ENCODE data around the gene CCL16.

Gene CCL16

GRCh38 chr17:35934760-35935159 lies 46.5 kb downstream of the CCL16 start:
- no peak for DNase-seq

- DNase-seq: no peak
These were observed 48.7 kb downstream of the CCL16 start for GRCh38 chr17:35932586-35932985.

DNA sequence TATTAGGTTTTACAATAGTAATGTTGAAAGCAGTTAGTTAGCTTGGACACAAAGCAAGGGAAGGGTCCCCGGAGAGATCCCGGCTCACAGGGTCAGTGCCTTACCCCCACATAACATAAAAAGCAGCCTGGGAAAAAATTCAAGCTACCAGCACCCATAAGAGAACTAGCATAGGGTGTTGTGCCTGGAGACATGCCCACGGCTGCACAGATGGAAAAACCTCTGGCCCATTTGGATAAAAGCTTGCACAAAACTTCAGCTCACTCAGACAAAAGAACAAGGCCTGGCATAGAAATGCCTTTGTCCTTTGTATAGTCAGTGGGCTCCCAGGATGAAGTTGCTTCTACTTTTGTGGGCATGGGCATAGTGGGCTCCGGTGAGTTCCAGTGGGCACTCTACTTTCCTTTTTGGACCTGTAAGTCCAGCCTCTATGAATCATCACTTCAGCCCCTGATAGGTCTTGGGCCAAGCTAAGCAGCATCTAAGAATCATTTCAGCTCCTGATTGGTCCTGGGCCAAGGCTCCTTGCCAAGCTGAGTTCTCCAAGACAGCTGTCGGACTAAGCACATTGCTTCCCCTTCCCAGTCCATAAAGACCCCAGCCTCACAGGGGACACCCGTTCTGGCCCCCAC lies 49.4 kb downstream of the CCL16 start:
- DNase-seq: no peak

- DNase-seq: peak; percentile 86 to 89
These were observed 50.9 kb downstream of the CCL16 start, which contains the start of gene RDM1 for GRCh38 chr17:35930211-35931065. RDM1 (minus strand) TSS chr17:35930773; CDS start chr17:35930727, 46 bp downstream.

DNA sequence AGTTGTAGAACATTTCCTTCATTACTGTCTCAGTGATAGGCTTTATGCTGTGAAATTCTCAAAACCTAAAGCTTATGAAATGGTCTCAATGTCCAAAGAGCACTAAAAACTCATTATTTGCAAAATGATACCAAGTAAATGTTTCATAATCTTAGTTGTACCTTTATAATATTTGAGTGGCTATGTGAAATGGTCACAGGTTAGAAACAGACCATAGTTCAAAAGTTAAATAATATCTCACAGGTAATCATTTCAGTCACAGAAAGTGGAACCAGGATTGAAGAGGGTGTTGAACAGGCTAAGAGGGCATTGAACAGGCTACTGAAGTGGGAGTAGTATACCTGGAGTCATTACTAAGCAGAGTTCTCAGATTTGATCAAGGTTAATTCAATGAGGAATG lies 53.6 kb downstream of the CCL16 start:
- DNase-seq: no peak
